ENCODE measurements around the gene MARS1. TPM values are rescaled to one million over a fixed set of nuclear protein-coding genes. Genes with fewer than 3 reads are reported as not detected.

Gene MARS1
- total and polyA plus RNA-seq, 3 experiments from 2014 or later, result 89.8 to 398 (median 386) TPM

DNA sequence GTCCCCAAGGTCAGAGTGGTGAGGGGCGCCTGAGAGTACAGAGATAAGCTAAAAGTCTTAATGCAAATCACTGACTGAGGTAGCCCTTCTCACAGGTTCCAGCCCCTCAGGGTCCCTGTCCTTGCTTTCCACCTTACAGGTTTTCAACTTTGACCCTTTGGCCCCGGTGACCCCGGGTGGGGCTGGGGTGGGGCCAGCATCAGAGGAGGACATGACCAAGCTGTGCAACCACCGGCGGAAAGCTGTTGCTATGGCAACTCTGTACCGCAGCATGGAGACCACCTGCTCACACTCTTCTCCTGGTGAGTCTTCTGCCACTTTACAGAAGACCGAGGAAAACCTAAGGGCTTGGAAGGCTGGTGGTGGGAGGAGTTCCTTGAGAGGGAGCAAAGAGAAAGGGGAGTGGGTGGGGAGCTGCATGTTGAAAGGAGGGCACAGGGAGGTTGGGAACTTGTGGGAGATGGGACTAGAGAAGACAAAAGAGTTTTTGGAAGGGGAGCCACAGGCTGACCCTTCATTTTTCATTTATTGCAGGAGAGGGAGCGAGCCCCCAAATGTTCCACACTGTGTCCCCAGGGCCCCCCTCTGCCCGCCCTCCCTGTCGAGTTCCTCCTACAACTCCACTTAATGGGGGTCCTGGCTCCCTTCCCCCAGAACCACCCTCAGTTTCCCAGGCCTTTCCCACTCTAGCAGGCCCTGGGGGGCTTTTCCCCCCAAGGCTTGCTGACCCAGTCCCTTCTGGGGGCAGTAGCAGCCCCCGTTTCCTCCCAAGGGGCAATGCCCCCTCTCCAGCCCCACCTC lies 37.1 kb downstream of the MARS1 start:
- CTCF ChIA-PET, result interaction anchor here (0.7 to 2.6 kb wide), 7 partner anchors 21 to 66 kb away, joined by 4 to 9 read pairs (median 5); partner anchors contain the start of gene GLI1
- H3K4me3 Mint-ChIP-seq, result peak overlapping the region in 6 of 7 donors; percentile 87 to 96 (median 93)
- Histone ChIP-seq H3K27ac (ENCODE audit: low read depth, low read length) (peak overlapping the region; percentile 74), H3K36me3 (ENCODE audit: insufficient read depth, low read length) (peaks cover 27% of the 10 kb centered on the region), H3K9me3 (ENCODE audit: low read length) (no peaks in the 10 kb centered on the region), H3K4me3 (ENCODE audit: low read length) (no peak overlapping the region), H3K27me3 (ENCODE audit: insufficient read depth, low read length, poor library complexity, severe bottlenecking) (no peaks in the 10 kb centered on the region), H3K4me1 (ENCODE audit: insufficient read depth, low read length) (peaks cover 36% of the 10 kb centered on the region)
- H3K9me3 Mint-ChIP-seq, result peaks cover 0 to 4% (median 0%) of the 10 kb centered on the region in 5 donors
- POLR2A ChIA-PET, result interaction anchor here (1.0 to 1.5 kb wide), 2 partner anchors 22 to 47 kb away, joined by 3 to 4 read pairs; partner anchors contain the start of gene DCTN2
- peak overlapping the region in 7 of 8 donors; percentile 87 to 100 (median 95) for H3K27ac Mint-ChIP-seq
- H3K4me1 Mint-ChIP-seq, result peaks cover 31 to 54% (median 34%) of the 10 kb centered on the region in 3 donors
- no peak for DNase-seq
- peaks cover 0 to 64% (median 3%) of the 10 kb centered on the region in 3 donors for H3K36me3 Mint-ChIP-seq
- peaks cover 0 to 3% of the 10 kb centered on the region in 2 donors for H3K27me3 Mint-ChIP-seq

DNA sequence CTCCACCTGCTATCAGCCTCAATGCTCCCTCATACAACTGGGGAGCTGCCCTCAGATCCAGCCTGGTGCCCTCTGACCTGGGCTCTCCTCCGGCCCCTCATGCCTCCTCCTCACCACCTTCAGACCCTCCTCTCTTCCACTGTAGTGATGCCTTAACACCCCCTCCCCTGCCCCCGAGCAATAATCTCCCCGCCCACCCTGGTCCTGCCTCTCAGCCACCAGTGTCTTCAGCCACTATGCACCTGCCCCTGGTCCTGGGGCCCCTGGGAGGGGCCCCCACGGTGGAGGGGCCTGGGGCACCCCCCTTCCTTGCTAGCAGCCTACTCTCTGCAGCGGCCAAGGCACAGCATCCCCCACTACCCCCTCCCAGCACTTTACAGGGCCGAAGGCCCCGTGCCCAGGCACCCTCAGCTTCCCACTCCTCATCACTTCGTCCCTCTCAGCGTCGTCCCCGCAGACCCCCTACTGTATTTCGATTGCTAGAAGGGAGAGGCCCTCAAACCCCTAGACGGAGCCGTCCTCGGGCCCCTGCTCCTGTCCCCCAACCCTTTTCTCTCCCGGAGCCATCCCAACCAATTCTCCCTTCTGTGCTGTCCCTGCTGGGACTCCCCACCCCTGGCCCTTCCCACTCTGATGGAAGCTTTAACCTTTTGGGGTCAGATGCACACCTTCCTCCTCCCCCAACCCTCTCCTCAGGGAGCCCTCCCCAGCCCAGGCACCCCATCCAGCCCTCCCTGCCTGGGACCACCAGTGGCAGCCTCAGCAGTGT lies 37.9 kb downstream of the MARS1 start:
- H3K9me3 Mint-ChIP-seq, result peaks cover 0 to 4% (median 0%) of the 10 kb centered on the region in 5 donors
- H3K4me1 Mint-ChIP-seq, result peaks cover 31 to 47% (median 31%) of the 10 kb centered on the region in 3 donors
- peaks cover 32% of the 10 kb centered on the region for H3K36me3 ChIP-seq (ENCODE audit: insufficient read depth, low read length)
- H3K4me1 ChIP-seq (ENCODE audit: insufficient read depth, low read length), result peaks cover 36% of the 10 kb centered on the region
- H3K27ac ChIP-seq (ENCODE audit: low read depth, low read length), result no peak overlapping the region
- peak overlapping the region in 2 of 8 donors; percentile 58 to 61 for H3K27ac Mint-ChIP-seq
- H3K9me3 ChIP-seq (ENCODE audit: low read length), result no peaks in the 10 kb centered on the region
- H3K4me3 ChIP-seq (ENCODE audit: low read length), result no peak overlapping the region
- H3K36me3 Mint-ChIP-seq, result peaks cover 0 to 69% (median 5%) of the 10 kb centered on the region in 3 donors
- H3K4me3 Mint-ChIP-seq, result peak overlapping the region in 2 of 7 donors; percentile 18 to 20
- peaks cover 0 to 3% of the 10 kb centered on the region in 2 donors for H3K27me3 Mint-ChIP-seq
- DNase-seq, result no peak
- POLR2A ChIA-PET, result no interaction called here
- CTCF ChIA-PET, result no interaction called here
- H3K27me3 ChIP-seq (ENCODE audit: insufficient read depth, low read length, poor library complexity, severe bottlenecking), result no peaks in the 10 kb centered on the region

DNA sequence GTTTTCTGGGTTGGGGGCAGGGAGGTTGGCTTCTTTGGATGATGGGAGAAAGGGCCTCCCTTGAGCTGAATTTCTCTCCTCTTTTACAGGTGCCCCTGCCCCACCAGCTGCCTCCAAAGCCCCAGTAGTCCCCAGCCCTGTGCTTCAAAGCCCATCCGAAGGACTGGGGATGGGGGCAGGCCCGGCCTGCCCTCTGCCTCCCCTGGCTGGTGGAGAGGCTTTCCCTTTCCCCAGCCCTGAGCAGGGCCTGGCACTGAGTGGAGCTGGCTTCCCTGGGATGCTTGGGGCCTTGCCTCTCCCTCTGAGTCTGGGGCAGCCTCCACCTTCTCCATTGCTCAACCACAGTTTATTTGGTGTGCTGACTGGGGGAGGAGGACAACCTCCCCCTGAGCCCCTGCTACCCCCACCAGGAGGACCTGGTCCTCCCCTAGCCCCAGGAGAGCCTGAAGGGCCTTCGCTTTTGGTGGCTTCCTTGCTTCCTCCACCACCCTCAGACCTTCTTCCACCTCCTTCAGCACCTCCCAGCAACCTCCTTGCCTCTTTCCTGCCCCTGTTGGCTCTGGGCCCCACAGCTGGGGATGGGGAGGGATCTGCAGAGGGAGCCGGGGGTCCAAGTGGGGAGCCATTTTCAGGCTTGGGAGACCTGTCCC lies 38.7 kb downstream of the MARS1 start:
- CTCF ChIA-PET, result no interaction called here
- no peak overlapping the region for H3K27ac ChIP-seq (ENCODE audit: low read depth, low read length)
- H3K9me3 ChIP-seq (ENCODE audit: low read length), result no peaks in the 10 kb centered on the region
- H3K4me3 ChIP-seq (ENCODE audit: low read length), result no peak overlapping the region
- Mint-ChIP-seq H3K4me1 (peaks cover 24 to 39% (median 25%) of the 10 kb centered on the region in 3 donors), H3K27ac (peak overlapping the region in 2 of 8 donors; percentile 64 to 96), H3K9me3 (peaks cover 0 to 4% (median 0%) of the 10 kb centered on the region in 5 donors), H3K4me3 (no peak overlapping the region), H3K27me3 (peaks cover 0 to 3% of the 10 kb centered on the region in 2 donors), H3K36me3 (peaks cover 0 to 77% (median 5%) of the 10 kb centered on the region in 3 donors)
- H3K27me3 ChIP-seq (ENCODE audit: insufficient read depth, low read length, poor library complexity, severe bottlenecking), result no peaks in the 10 kb centered on the region
- DNase-seq, result no peak
- H3K4me1 ChIP-seq (ENCODE audit: insufficient read depth, low read length), result peaks cover 27% of the 10 kb centered on the region
- peaks cover 40% of the 10 kb centered on the region for H3K36me3 ChIP-seq (ENCODE audit: insufficient read depth, low read length)
- POLR2A ChIA-PET, result interaction anchor here (1.0 kb wide), 1 partner anchor 49 kb away, joined by 4 read pairs; no protein-coding TSS in a partner anchor

DNA sequence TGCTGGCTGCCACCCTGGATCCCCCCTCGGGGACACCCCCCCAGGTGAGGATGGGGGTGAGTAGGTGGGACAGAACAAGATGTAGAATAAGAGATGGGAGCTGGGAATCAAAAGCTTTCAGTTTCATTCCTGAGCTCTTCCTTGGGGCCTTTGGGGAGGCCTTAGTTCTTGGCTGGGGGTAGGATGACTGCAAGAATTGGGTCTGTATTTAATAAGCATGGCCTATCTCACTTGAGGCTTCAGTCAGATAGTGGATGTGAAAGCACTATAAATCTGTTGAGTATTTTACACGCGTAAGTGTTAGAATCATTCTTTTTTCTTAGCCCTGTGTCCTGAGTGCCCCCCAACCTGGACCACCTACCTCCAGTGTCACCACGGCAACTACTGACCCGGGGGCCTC lies 39.3 kb downstream of the MARS1 start:
- H3K27ac Mint-ChIP-seq, result peak overlapping the region in 5 of 8 donors; percentile 17 to 64 (median 37)
- no peak for DNase-seq
- H3K27ac ChIP-seq (ENCODE audit: low read depth, low read length), result no peak overlapping the region
- no peak overlapping the region for H3K4me3 Mint-ChIP-seq
- POLR2A ChIA-PET, result interaction anchor here (1.0 kb wide), 1 partner anchor 50 kb away, joined by 4 read pairs; no protein-coding TSS in a partner anchor
- CTCF ChIA-PET, result no interaction called here
- no peaks in the 10 kb centered on the region for H3K9me3 ChIP-seq (ENCODE audit: low read length)
- H3K9me3 Mint-ChIP-seq, result peaks cover 0 to 1% (median 0%) of the 10 kb centered on the region in 5 donors
- H3K27me3 Mint-ChIP-seq, result peaks cover 0 to under 1% of the 10 kb centered on the region in 2 donors
- H3K4me1 Mint-ChIP-seq, result peaks cover 18 to 33% (median 19%) of the 10 kb centered on the region in 3 donors
- H3K4me3 ChIP-seq (ENCODE audit: low read length), result no peak overlapping the region
- peaks cover 22% of the 10 kb centered on the region for H3K4me1 ChIP-seq (ENCODE audit: insufficient read depth, low read length)
- no peaks in the 10 kb centered on the region for H3K27me3 ChIP-seq (ENCODE audit: insufficient read depth, low read length, poor library complexity, severe bottlenecking)
- H3K36me3 Mint-ChIP-seq, result peaks cover 0 to 80% (median 5%) of the 10 kb centered on the region in 3 donors
- H3K36me3 ChIP-seq (ENCODE audit: insufficient read depth, low read length), result peaks cover 46% of the 10 kb centered on the region

DNA sequence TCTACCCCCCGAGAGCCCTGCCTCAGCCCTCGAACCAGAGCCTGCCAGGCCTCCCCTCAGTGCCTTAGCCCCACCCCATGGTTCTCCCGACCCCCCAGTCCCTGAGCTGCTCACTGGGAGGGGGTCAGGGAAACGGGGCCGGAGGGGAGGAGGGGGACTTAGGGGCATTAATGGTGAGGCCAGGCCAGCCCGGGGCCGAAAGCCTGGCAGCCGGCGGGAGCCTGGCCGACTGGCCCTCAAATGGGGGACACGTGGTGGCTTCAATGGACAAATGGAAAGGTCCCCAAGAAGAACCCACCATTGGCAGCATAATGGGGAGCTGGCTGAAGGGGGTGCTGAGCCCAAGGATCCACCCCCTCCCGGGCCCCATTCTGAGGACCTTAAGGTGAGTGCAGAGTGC lies 40.3 kb downstream of the MARS1 start:
- Mint-ChIP-seq H3K4me3 (no peak overlapping the region), H3K4me1 (peaks cover 15 to 30% (median 17%) of the 10 kb centered on the region in 3 donors), H3K27ac (peak overlapping the region in 2 of 8 donors; percentile 50 to 60), H3K9me3 (no peaks in the 10 kb centered on the region), H3K36me3 (peaks cover 0 to 88% (median 5%) of the 10 kb centered on the region in 3 donors), H3K27me3 (no peaks in the 10 kb centered on the region)
- Histone ChIP-seq H3K27ac (ENCODE audit: low read depth, low read length) (no peak overlapping the region), H3K27me3 (ENCODE audit: insufficient read depth, low read length, poor library complexity, severe bottlenecking) (no peaks in the 10 kb centered on the region), H3K36me3 (ENCODE audit: insufficient read depth, low read length) (peaks cover 56% of the 10 kb centered on the region), H3K4me1 (ENCODE audit: insufficient read depth, low read length) (peaks cover 19% of the 10 kb centered on the region), H3K9me3 (ENCODE audit: low read length) (no peaks in the 10 kb centered on the region), H3K4me3 (ENCODE audit: low read length) (no peak overlapping the region)
- ChIA-PET CTCF (no interaction called here), POLR2A (no interaction called here)
- DNase-seq, result no peak

DNA sequence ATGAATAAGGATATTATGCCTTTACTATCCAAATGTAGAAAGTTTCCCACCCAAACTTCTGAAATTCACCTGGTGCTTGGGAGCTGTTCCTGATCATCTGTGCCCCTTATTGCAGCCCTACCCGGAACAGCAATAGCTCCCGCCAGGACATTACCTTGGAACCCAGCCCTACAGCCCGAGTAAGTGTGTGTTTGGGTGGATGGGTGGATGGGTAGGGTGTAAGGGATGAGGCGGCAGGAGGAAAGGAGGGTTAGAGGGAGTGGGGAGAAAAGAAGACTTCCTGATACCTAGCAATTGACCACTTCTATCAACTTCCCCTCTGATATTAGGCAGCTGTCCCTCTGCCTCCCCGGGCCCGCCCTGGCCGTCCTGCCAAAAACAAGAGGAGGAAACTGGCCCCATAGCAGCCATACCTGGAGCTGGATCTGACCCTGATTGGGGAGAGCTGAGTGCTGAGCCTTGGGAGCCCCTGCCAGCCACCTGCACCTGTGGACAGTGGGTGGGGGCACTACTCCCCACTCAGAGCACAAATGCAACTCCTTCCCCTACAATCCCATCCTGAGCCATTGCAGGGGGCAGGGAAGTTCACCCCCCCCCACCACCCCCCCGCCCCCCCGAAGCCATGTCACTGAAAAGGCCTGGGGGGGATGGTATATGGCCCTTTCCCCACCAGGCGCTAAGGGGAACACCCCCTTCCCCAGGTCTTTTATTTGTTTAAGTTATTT lies 41.1 kb downstream of the MARS1 start:
- DNase-seq, result no peak
- no peak overlapping the region for H3K4me3 ChIP-seq (ENCODE audit: low read length)
- H3K9me3 ChIP-seq (ENCODE audit: low read length), result no peaks in the 10 kb centered on the region
- peaks cover 60% of the 10 kb centered on the region for H3K36me3 ChIP-seq (ENCODE audit: insufficient read depth, low read length)
- Mint-ChIP-seq H3K4me3 (no peak overlapping the region), H3K27me3 (no peaks in the 10 kb centered on the region), H3K4me1 (peaks cover 7 to 22% (median 8%) of the 10 kb centered on the region in 3 donors), H3K36me3 (peaks cover 0 to 91% (median 5%) of the 10 kb centered on the region in 3 donors), H3K27ac (peak overlapping the region in 3 of 8 donors; percentile 8 to 61 (median 60)), H3K9me3 (no peaks in the 10 kb centered on the region)
- ChIA-PET CTCF (no interaction called here), POLR2A (no interaction called here)
- no peak overlapping the region for H3K27ac ChIP-seq (ENCODE audit: low read depth, low read length)
- H3K27me3 ChIP-seq (ENCODE audit: insufficient read depth, low read length, poor library complexity, severe bottlenecking), result no peaks in the 10 kb centered on the region
- H3K4me1 ChIP-seq (ENCODE audit: insufficient read depth, low read length), result peaks cover 11% of the 10 kb centered on the region

DNA sequence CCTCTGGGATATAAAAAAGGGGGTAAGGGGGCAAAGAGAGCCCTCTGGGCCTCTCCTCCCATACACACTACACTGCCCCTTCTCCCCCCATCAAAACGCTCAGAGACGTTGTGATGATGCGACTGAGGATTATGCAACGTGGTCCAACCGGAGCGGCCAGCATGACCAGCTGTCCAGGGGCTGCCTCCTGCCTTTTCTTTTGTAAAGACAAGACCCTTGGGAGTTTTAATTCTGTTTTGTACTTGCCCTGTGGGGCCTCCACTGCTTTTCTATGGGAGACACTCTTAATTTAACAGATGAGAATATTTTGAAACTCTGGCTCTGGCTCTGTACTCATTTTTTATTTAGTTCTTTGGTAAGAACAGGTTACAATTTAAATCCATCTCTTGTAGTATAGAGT lies 42.0 kb downstream of the MARS1 start:
- ChIA-PET CTCF (no interaction called here), POLR2A (no interaction called here)
- DNase-seq, result no peak
- peaks cover 0 to 91% (median 5%) of the 10 kb centered on the region in 3 donors for H3K36me3 Mint-ChIP-seq
- H3K9me3 Mint-ChIP-seq, result no peaks in the 10 kb centered on the region
- Histone ChIP-seq H3K36me3 (ENCODE audit: insufficient read depth, low read length) (peaks cover 60% of the 10 kb centered on the region), H3K27ac (ENCODE audit: low read depth, low read length) (no peak overlapping the region), H3K4me3 (ENCODE audit: low read length) (no peak overlapping the region), H3K9me3 (ENCODE audit: low read length) (no peaks in the 10 kb centered on the region), H3K27me3 (ENCODE audit: insufficient read depth, low read length, poor library complexity, severe bottlenecking) (no peaks in the 10 kb centered on the region), H3K4me1 (ENCODE audit: insufficient read depth, low read length) (peaks cover 3% of the 10 kb centered on the region)
- H3K27ac Mint-ChIP-seq, result peak overlapping the region in 5 of 8 donors; percentile 7 to 73 (median 14)
- H3K4me1 Mint-ChIP-seq, result peaks cover 0 to 13% (median 2%) of the 10 kb centered on the region in 3 donors
- no peaks in the 10 kb centered on the region for H3K27me3 Mint-ChIP-seq
- H3K4me3 Mint-ChIP-seq, result no peak overlapping the region

Data from CD8-positive, alpha-beta memory T cell (primary cell).